Lung (tissue), 12 donors: ENCODE data around the gene OTUD4. TPM values are rescaled to one million over a fixed set of nuclear protein-coding genes. Genes with fewer than 3 reads are reported as not detected.
A peak's percentile ranks its signal among the peaks of the same experiment; 100 is the strongest.

ENCODE experiments used
- ATAC-seq: fragments of 200-7000 bp; cut with Tn5 transposase; one replicate; pipeline ENCODE4 v1.9.1; 2020; ENCODE audit warnings: moderate number of reproducible peaks; ENCODE audit not compliant: insufficient read depth, low FRiP score
- DNase-seq, 3 donors: peaks; one replicate each; pipeline ENCODE4 v3.0.0-alpha.2; 2013 to 2017
- H3K27ac ChIP-seq, 2 donors: one replicate each; pipeline ENCODE4 v1.5.1; 2013; ENCODE audit warnings: mild to moderate bottlenecking in 2 of 2, moderate library complexity in 2 of 2, control low read depth in 1 of 2, inconsistent platforms in 1 of 2, low read depth in 1 of 2, low read length in 1 of 2
- H3K27me3 ChIP-seq, 3 donors: one replicate each; pipeline ENCODE4 v1.5.1; 2013; ENCODE audit warnings: low read length in 2 of 3; ENCODE audit not compliant: control insufficient read depth in 3 of 3, insufficient read depth in 3 of 3
- H3K36me3 ChIP-seq, 4 donors: one replicate each; pipeline ENCODE4 v1.5.1; 2013; ENCODE audit warnings: low read length in 4 of 4, mild to moderate bottlenecking in 1 of 4, moderate library complexity in 1 of 4; ENCODE audit not compliant: control insufficient read depth in 4 of 4, insufficient read depth in 4 of 4
- H3K4me1 ChIP-seq, 5 donors: one replicate each; pipeline ENCODE4 v1.5.1; 2013; ENCODE audit warnings: low read length in 5 of 5, mild to moderate bottlenecking in 2 of 5, moderate library complexity in 1 of 5; ENCODE audit not compliant: control insufficient read depth in 5 of 5, insufficient read depth in 5 of 5
- H3K4me3 ChIP-seq: one replicate; pipeline ENCODE4 v1.5.1; 2013; ENCODE audit warnings: mild to moderate bottlenecking, control low read depth, moderate library complexity
- H3K9ac ChIP-seq, 2 donors: one replicate each; pipeline ENCODE4 v1.5.1; 2013; ENCODE audit warnings: low read length in 2 of 2, control low read depth in 1 of 2; ENCODE audit not compliant: insufficient read depth in 1 of 2
- H3K9me3 ChIP-seq, 4 donors: one replicate each; pipeline ENCODE4 v1.5.1; 2013; ENCODE audit warnings: low read length in 3 of 4, mild to moderate bottlenecking in 1 of 4, moderate library complexity in 1 of 4; ENCODE audit not compliant: control insufficient read depth in 4 of 4, insufficient read depth in 3 of 4
- WGBS, 2 donors: extraction: QIAGEN DNeasy Blood & Tissue Kit; methylation state at CpG; one replicate each; pipeline ENCODE4 v1.1.7; 2013; 5-methylcytosine and 5-hydroxymethylcytosine counted together
- polyA plus RNA-seq, 2 donors: library from polyadenylated mRNA; stranded (reverse); fragments of 200-250 nt; gene quantifications; one replicate each; pipeline ENCODE4 v1.2.1, GENCODE V29; 2013
- total RNA-seq, 2 donors: library from RNA; depleted of rRNA in 1 of 2; stranded (reverse); fragments of >200 nt in 1 of 2; gene quantifications; one replicate each; pipeline ENCODE4 v1.2.1, GENCODE V29; 2014 to 2021
- TF ChIP-seq, protein P1 (sequence below): IDR thresholded peaks from 2 replicates; pipeline ENCODE4 v1.5.1; 2012; ENCODE audit warnings: mild to moderate bottlenecking; ENCODE audit errors: control extremely low read depth, extremely low read depth
- donor health status: control.
- donor health status: control.
- donor health status: Bipolar disorder and iron deficiency.
- donor health status: healthy.
- donor health status: DM: yes; HTN: yes; CAD: no.

OTUD4 gene
- total and polyA plus RNA-seq, 4 donors, result 11.0 to 101 (median 24.0) TPM

DNA sequence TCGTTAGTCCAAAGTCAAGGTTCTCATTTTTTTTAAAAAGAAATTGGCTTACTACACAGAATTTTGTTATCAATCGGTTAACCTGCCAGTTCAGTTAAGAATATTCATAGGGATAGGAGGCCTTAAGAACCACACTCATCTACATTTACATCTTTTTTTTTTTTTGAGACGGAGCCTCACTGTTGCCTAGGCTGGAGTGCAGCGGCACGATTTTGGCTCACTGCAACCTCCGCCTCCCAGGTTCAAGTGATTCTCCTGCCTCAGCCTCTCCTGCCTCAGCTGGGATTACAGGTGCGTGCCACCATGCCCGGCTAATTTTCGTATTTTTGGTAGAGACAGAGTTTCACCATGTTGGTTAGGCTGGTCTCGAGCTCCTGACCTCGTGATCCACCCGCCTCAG is 48.5 kb downstream of the OTUD4 start:
- Histone ChIP-seq H3K27me3 (no peaks in the 10 kb centered on the region), H3K27ac (no peak overlapping the region), H3K9ac (no peak overlapping the region), H3K36me3 (peaks cover 1 to 11% (median 4%) of the 10 kb centered on the region in 4 donors), H3K4me1 (peaks cover 0 to 1% (median 0%) of the 10 kb centered on the region in 5 donors), H3K4me3 (no peak overlapping the region), H3K9me3 (no peaks in the 10 kb centered on the region)
- WGBS, 2 donors, result 92 to 95% methylated on average over 12 of the region's 12 CpGs
- DNase-seq, result no peak
- TF ChIP-seq, protein P1, sequence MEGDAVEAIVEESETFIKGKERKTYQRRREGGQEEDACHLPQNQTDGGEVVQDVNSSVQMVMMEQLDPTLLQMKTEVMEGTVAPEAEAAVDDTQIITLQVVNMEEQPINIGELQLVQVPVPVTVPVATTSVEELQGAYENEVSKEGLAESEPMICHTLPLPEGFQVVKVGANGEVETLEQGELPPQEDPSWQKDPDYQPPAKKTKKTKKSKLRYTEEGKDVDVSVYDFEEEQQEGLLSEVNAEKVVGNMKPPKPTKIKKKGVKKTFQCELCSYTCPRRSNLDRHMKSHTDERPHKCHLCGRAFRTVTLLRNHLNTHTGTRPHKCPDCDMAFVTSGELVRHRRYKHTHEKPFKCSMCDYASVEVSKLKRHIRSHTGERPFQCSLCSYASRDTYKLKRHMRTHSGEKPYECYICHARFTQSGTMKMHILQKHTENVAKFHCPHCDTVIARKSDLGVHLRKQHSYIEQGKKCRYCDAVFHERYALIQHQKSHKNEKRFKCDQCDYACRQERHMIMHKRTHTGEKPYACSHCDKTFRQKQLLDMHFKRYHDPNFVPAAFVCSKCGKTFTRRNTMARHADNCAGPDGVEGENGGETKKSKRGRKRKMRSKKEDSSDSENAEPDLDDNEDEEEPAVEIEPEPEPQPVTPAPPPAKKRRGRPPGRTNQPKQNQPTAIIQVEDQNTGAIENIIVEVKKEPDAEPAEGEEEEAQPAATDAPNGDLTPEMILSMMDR, result no peak
- no peak for ATAC-seq

DNA sequence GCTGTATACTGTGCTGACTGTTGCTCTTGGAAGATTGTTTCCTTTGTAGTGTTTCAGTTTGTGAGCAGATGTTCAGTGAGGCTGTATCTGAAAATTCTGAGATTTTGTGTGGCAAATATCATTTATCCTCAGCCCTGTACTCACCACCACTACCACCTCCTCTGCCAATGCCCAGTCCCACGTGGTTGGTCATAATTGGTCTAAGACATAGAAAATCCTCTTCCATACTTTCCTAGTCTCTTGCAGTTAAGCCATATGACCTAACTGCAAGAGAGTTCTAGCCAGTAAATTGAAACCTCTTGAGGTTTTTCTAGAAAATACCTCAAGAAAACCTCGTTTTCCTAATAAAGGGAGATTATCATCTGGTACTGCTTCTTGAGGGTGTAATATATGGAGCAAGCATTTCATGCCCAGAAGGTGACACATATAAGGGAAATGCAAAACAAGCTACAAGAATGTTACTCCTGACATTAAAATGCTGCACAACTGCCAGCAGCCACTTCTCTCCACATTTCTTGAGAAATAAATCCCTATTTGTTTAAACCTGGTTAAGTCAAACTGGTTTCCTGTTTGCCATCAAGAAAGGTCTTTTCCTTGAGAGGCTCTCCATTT is 49.5 kb downstream of the OTUD4 start:
- ATAC-seq, result peak; percentile 28
- Histone ChIP-seq H3K4me1 (peaks cover 0 to 1% (median 0%) of the 10 kb centered on the region in 5 donors), H3K4me3 (no peak overlapping the region), H3K9ac (no peak overlapping the region), H3K36me3 (peaks cover 5 to 20% (median 11%) of the 10 kb centered on the region in 4 donors), H3K27me3 (no peaks in the 10 kb centered on the region), H3K27ac (peak overlapping the region in 1 of 2 donors; percentile 20), H3K9me3 (no peaks in the 10 kb centered on the region)
- TF ChIP-seq, protein P1, result no peak
- WGBS, 2 donors, result 60 to 71% methylated on average over 2 of the region's 2 CpGs
- DNase-seq, result peak; percentile 22 to 63 (median 32)

DNA sequence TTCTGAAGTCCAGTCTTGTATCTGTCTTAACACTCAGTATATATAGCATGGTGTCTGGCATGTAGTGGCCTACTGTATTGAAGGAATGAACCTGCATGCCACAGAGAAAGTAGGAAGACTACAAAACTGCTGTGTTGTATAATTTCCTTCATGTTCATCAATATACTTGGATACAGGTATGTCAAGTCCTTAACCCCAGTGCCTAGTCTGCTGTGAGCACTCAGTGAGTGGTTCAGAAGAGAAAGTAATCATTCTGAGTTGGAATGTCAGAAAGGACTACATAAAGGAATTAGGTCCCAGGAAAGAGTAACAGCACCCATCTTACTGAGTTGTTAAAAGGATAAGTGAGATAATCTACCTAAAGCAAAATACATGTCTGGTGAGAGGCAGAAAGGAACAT is 50.3 kb downstream of the OTUD4 start:
- H3K4me1 ChIP-seq, result peaks cover 0 to 1% (median 0%) of the 10 kb centered on the region in 5 donors
- no peak overlapping the region for H3K4me3 ChIP-seq
- no peaks in the 10 kb centered on the region for H3K27me3 ChIP-seq
- H3K9me3 ChIP-seq, result no peaks in the 10 kb centered on the region
- peaks cover 6 to 24% (median 15%) of the 10 kb centered on the region in 4 donors for H3K36me3 ChIP-seq
- H3K27ac ChIP-seq, result no peak overlapping the region
- DNase-seq (no peak), ATAC-seq (no peak)
- TF ChIP-seq, protein P1, result no peak
- no peak overlapping the region for H3K9ac ChIP-seq

DNA sequence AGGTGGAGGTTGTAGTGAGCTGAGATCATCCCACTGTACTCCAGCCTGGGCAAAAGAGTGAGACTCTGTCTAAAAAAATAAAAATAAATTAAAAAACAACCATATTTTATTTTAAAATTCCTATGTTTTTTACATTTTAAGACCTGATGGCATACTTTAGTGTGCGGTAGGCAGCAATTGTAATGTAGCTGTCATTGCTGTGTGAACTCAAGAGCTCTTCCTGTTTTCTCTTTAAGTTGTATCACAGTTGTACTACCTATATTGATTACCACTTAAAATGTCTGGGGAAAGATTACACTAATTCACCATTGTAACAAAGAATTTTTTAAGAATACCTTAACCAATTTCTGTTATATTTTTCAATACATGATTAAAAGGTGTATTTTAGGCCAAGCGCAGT is 55.0 kb downstream of the OTUD4 start:
- DNase-seq, result no peak
- ATAC-seq, result no peak
- no peak overlapping the region for H3K4me3 ChIP-seq
- H3K9ac ChIP-seq, result no peak overlapping the region
- H3K9me3 ChIP-seq, result no peaks in the 10 kb centered on the region
- TF ChIP-seq, protein P1, result no peak
- H3K36me3 ChIP-seq, result peaks cover 17 to 42% (median 23%) of the 10 kb centered on the region in 4 donors
- no peak overlapping the region for H3K27ac ChIP-seq
- no peaks in the 10 kb centered on the region for H3K27me3 ChIP-seq
- H3K4me1 ChIP-seq, result no peaks in the 10 kb centered on the region
- WGBS, 2 donors, result 98 to 99% methylated on average over 2 of the region's 2 CpGs
